Natural killer cell (primary cell): ENCODE data around the gene GNAO1. TPM values are rescaled to one million over a fixed set of nuclear protein-coding genes. Genes with fewer than 3 reads are reported as not detected.

ENCODE experiments used
- ATAC-seq, 3 donors: fragments of 150-1000 bp in 2 of 3; fragments of 200-7000 bp in 1 of 3; cut with Tn5 transposase; 1 replicate in 1 of 3; 2 replicates in 2 of 3; pipeline ENCODE4 v1.10.0; 2021; ENCODE audit warnings: mild to moderate bottlenecking in 2 of 3, moderate library complexity in 2 of 3
- DNase-seq, 2 donors: peaks; one replicate each; pipeline versions ENCODE4 v3.0.0 to v3.0.0-alpha.2; 2013 to 2021; ENCODE audit warnings: mixed read lengths in 1 of 2
- H3K27ac ChIP-seq: one replicate; pipeline ENCODE4 v1.5.1; 2013; ENCODE audit warnings: mild to moderate bottlenecking, low read length
- H3K27me3 ChIP-seq: one replicate; pipeline ENCODE4 v1.6.1; 2013; ENCODE audit warnings: low read length; ENCODE audit not compliant: control insufficient read depth, insufficient read depth
- H3K36me3 ChIP-seq: one replicate; pipeline ENCODE4 v1.6.1; 2013; ENCODE audit warnings: low read length; ENCODE audit not compliant: control insufficient read depth, insufficient read depth
- H3K4me1 ChIP-seq: one replicate; pipeline ENCODE4 v1.6.1; 2013; ENCODE audit warnings: low read length; ENCODE audit not compliant: control insufficient read depth, insufficient read depth
- H3K4me3 ChIP-seq: one replicate; pipeline ENCODE4 v1.5.1; 2013; ENCODE audit warnings: low read length
- H3K9me3 ChIP-seq: one replicate; pipeline ENCODE4 v1.6.1; 2013; ENCODE audit warnings: low read length; ENCODE audit not compliant: control insufficient read depth, insufficient read depth
- H3K27ac Mint-ChIP-seq, 2 donors: one replicate each; pipeline ENCODE4 v1.8.0; 2022; ENCODE audit warnings: mild to moderate bottlenecking in 2 of 2, mixed read lengths in 2 of 2, moderate library complexity in 1 of 2
- H3K27me3 Mint-ChIP-seq, 2 donors: one replicate each; pipeline ENCODE4 v1.8.0; 2022; ENCODE audit warnings: low read depth in 2 of 2, mixed read lengths in 2 of 2
- H3K36me3 Mint-ChIP-seq: one replicate; pipeline ENCODE4 v1.8.0; 2022; ENCODE audit warnings: mixed read lengths
- H3K4me1 Mint-ChIP-seq, 2 donors: one replicate each; pipeline ENCODE4 v1.8.0; 2022; ENCODE audit warnings: mixed read lengths in 2 of 2
- H3K4me3 Mint-ChIP-seq: one replicate; pipeline ENCODE4 v1.8.0; 2022; ENCODE audit warnings: mild to moderate bottlenecking, moderate library complexity, mixed read lengths
- H3K9me3 Mint-ChIP-seq, 2 donors: one replicate each; pipeline ENCODE4 v1.8.0; 2022; ENCODE audit warnings: mixed read lengths in 2 of 2
- WGBS: methylation state at CpG from one replicate; pipeline ENCODE4 v1.1.7; 2013; ENCODE audit warnings: missing lambda C conversion rate; ENCODE audit not compliant: insufficient coverage; 5-methylcytosine and 5-hydroxymethylcytosine counted together
- intact Hi-C: fragments of 100-400 bp; cut with micrococcal nuclease; formaldehyde crosslinking; loops from one replicate; pipeline ENCODE4 v1.14.2; 2022
- total RNA-seq, 4 donors: library from RNA; stranded (reverse); fragments of 120-200 nt in 1 of 4; gene quantifications; one replicate each; pipeline versions ENCODE4 v1.2.3 to v1.2.4, GENCODE V29; 2013 to 2022
- TF ChIP-seq, protein P1 (sequence below): fragments of 200-600 bp; IDR thresholded peaks from one replicate; pipeline ENCODE4 v1.8.0; 2022; ENCODE audit warnings: antibody characterized with exemption

Gene GNAO1
- total RNA-seq, 3 donors from 2014 or later (not counting 1 experiment from before 2014, with no cell fraction given): 0.45 to 4.6 (median 1.1) TPM

DNA sequence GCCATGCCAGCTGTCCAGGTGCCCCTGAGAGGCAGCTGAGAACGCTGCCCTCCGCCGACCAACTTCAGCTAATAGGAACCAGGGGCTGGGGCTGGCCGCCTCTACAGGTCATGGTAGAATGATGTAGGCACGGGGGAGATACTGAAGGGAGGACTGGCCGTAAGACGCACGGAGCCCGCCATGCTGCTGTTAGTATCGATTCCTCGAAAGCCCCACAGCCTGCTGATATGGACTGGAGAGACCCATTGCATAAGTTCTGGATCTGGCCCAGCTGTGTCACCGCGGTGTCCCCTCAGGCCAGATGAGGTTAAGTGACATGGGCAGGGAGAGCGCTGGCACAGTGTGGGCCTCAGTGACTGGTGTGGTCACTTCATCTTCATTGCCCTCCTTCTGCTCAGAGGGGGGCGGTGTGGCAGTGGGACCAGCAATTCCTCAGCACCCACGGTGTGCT is 158.4 kb downstream of the GNAO1 start:
- Mint-ChIP-seq H3K4me1 (no peaks in the 10 kb centered on the region), H3K27me3 (no peaks in the 10 kb centered on the region), H3K27ac (no peak overlapping the region), H3K36me3 (no peaks in the 10 kb centered on the region), H3K9me3 (no peaks in the 10 kb centered on the region), H3K4me3 (no peak overlapping the region)
- no peak for DNase-seq
- H3K27me3 ChIP-seq: no peaks in the 10 kb centered on the region
- ATAC-seq: no peak
- H3K4me3 ChIP-seq: no peak overlapping the region
- 95% methylated on average over 16 of the region's 16 CpGs for WGBS
- no peak overlapping the region for H3K27ac ChIP-seq
- no peaks in the 10 kb centered on the region for H3K9me3 ChIP-seq
- H3K36me3 ChIP-seq: no peaks in the 10 kb centered on the region
- intact Hi-C loops: no loop called here
- no peaks in the 10 kb centered on the region for H3K4me1 ChIP-seq
- TF ChIP-seq, protein P1, sequence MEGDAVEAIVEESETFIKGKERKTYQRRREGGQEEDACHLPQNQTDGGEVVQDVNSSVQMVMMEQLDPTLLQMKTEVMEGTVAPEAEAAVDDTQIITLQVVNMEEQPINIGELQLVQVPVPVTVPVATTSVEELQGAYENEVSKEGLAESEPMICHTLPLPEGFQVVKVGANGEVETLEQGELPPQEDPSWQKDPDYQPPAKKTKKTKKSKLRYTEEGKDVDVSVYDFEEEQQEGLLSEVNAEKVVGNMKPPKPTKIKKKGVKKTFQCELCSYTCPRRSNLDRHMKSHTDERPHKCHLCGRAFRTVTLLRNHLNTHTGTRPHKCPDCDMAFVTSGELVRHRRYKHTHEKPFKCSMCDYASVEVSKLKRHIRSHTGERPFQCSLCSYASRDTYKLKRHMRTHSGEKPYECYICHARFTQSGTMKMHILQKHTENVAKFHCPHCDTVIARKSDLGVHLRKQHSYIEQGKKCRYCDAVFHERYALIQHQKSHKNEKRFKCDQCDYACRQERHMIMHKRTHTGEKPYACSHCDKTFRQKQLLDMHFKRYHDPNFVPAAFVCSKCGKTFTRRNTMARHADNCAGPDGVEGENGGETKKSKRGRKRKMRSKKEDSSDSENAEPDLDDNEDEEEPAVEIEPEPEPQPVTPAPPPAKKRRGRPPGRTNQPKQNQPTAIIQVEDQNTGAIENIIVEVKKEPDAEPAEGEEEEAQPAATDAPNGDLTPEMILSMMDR: no peak

DNA sequence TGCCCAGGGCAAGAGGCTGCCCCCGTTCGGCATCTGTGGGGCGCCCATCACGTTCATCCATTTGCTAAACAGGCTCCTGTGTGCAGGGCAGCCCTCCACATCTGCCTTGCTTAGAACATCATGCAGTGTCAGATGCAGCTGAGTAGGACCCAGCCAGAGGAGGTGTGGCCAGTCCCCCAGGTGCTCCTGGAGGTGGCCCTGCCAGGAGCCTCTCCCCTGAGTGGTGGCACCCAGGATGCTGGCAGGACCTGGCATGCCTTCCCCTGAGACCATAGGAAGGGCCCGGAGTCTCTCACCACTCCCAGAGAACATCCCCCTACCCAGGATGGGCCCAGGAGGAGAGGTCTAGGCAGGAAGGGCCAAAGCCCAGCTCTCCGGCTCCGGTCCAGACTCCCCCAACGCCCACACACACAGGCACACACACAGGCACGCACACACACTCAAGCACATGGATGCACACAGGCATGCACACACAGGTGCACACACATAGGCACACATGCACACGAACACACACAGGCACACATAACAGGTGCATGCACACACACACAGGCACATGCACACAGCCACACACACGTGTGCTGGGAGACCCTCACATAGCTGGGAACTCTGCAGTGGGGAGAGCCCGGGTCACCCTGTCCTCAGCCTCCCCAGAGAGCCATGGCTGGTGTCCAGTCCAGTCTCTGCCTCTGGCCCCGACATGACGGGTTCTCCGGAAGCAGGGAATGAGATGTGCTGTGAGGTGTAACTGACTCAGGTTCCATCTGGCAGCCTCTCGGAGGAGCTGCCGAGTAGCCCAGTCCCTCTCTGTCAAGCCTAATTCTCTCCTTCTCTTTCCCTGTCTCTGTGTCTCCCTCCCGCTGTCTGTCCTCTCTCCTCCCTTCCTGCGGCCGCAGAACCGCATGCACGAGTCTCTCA is 159.5 kb downstream of the GNAO1 start:
- ATAC-seq (no peak), DNase-seq (no peak)
- Mint-ChIP-seq H3K9me3 (no peaks in the 10 kb centered on the region), H3K27ac (no peak overlapping the region), H3K4me3 (no peak overlapping the region), H3K4me1 (no peaks in the 10 kb centered on the region), H3K36me3 (no peaks in the 10 kb centered on the region), H3K27me3 (no peaks in the 10 kb centered on the region)
- no peaks in the 10 kb centered on the region for H3K4me1 ChIP-seq
- H3K27me3 ChIP-seq: no peaks in the 10 kb centered on the region
- no peaks in the 10 kb centered on the region for H3K36me3 ChIP-seq
- H3K9me3 ChIP-seq: no peaks in the 10 kb centered on the region
- WGBS: 84% methylated on average over 22 of the region's 22 CpGs
- no peak overlapping the region for H3K27ac ChIP-seq
- TF ChIP-seq, protein P1: no peak
- no peak overlapping the region for H3K4me3 ChIP-seq
- intact Hi-C loops: no loop called here

DNA sequence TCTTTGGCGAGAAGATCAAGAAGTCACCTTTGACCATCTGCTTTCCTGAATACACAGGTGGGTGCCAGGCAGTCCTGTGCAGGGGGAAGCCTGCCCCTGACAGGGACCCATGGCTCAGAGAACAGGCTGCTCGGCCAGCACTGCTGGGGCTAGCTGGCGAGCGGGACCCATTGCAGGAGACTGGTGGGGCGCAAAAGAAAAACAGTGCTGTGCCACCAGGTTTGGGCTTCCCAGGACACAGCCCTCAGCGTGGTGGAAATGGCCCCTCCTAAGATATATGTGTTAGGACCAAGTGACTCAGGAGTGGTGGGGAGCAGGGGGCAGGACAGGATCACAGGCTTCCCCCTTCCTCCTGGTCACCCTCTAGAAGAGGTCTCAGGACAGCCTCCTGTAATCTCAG is 160.2 kb downstream of the GNAO1 start:
- no peak for ATAC-seq
- 87% methylated on average over 6 of the region's 6 CpGs for WGBS
- H3K4me3 Mint-ChIP-seq: no peak overlapping the region

More for the DNA sequence above, 160.2 kb downstream of the GNAO1 start:
- no peaks in the 10 kb centered on the region for H3K36me3 ChIP-seq
- H3K4me1 ChIP-seq: peaks cover 6% of the 10 kb centered on the region
- Mint-ChIP-seq H3K4me1 (peaks cover 6% of the 10 kb centered on the region in 2 donors), H3K27ac (no peak overlapping the region), H3K36me3 (no peaks in the 10 kb centered on the region), H3K27me3 (no peaks in the 10 kb centered on the region), H3K9me3 (no peaks in the 10 kb centered on the region)
- no peak overlapping the region for H3K4me3 ChIP-seq
- no peak for DNase-seq
- H3K27ac ChIP-seq: no peak overlapping the region
- intact Hi-C loops: no loop called here
- H3K27me3 ChIP-seq: no peaks in the 10 kb centered on the region
- no peaks in the 10 kb centered on the region for H3K9me3 ChIP-seq
- TF ChIP-seq, protein P1: no peak
